GM18867 (cell line): ENCODE results near the gene RDH5.
A peak's percentile ranks its signal among the peaks of the same experiment; 100 is the strongest.

Source experiments
- ATAC-seq: cut with Tn5 transposase; IDR thresholded peaks from one replicate; pipeline ENCODE4 v1.9.1; 2021; ENCODE audit warnings: mild to moderate bottlenecking, moderate library complexity; ENCODE audit not compliant: unreplicated experiment

The RDH5 gene

DNA sequence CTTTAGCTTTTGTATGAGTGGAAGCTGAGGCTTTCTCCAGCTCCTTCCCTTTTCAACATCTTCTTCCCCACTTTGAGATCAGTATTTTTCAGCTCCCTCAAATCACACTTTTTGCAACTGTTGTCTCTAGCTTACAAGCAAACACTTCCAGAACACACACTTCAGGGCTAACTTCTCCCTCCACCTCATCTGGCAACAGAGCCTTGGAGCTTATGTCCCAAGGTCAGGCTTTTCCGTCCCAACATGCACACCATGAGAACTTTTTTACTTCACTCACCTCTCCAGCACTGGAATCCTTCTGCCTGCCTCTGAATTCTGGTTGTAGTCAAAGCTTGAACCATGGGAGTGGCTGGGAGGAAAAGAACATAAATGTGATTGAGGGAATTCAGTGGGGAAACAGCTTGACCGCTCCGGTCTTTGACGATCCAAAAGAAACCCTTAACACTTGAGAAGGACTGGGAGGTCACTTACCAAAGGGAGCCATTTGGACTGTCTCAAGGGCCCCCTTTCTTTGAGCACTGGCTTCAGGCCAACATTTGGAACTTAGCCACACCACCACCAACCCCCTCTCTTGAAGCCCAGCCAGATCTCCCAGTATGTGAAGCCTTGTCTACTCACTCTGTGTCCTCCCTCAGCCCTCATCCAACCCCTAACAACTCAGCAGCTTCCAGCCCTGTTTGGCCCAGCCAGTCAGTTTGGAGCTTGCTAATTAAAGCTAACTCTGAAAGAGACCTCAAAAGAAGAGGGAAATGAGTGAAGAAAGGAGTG, 8.2 kb upstream of the RDH5 start:
- no peak for ATAC-seq

DNA sequence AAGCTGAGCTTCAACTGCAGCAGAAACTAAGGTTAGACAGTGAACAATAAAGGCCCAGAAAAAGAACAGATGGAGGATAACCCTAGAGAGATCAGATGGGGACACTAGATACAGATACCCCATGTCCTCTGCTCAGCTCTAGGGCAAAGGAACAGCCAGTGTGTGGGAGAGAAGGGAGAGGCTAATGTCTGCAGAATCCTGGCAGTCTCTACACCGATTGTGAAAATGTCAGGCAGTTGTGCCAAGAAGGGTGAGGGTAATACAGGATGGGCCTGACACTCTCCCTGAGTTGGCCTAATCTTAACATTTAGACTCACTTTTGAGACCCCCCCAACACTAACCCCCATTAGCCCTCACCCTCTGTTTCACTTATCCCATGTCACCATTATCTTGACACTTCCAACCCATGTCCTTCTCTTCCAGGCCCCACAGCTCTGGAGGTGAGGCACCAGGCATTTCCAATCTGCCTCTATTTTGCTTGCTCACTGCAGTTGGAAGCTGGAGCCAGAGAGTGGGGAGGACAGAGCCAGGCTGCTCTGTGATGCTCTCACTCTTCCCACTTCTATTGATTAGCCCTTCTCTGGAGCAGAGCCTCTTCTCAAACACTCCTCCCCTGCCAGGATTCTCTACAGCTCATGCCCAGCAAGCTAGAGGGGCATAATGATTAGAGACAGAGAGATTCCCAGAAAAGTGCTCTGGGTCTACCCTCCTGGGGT, 7.3 kb upstream of the RDH5 start:
- no peak for ATAC-seq

DNA sequence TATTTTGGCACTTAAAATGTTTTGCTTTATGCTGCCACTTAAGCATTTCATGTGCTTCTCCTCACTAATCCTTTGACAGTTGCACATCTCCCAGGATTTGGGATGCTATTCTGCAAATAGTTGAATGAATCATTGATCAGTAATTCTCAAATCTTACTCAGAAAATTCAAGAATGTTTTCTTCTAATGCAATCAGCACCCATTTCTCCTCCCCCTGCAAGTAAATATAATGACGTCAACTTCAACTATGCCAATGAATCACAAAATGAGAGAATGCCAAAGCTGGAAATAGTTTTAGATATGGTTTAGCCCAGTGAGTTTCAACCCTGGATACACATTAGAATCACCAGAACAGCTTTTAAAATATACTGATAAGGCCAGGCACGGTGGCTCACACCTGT, 6.5 kb upstream of the RDH5 start:
- ATAC-seq, result no peak

DNA sequence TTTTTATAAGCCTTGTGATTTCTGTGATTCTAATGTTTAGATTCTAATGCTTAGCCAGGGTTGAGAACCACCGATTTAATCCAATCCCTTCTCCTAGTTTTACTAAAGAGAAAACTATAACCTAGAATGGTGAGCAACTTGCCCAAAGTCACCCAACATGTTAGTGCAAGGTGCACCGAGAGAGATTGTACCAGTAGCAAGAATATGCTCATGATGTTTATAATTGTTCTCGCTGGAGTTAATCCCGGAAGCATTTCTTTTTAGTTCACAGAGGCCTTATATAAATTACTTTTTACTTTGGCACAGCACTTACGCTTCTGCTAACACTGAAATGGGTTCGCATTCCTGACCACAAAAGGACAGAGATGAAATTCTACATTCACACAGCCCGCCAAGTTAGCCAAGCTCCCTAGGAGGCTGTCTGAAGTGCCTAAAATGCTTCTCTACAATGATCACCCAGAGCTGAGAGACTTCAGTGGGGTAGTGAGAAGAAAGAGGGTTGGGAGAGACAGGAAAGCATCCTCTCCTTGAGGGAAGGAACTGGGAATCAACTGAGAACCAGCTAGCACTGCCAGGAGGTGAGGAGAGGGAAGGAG, 4.9 kb upstream of the RDH5 start:
- no peak for ATAC-seq

DNA sequence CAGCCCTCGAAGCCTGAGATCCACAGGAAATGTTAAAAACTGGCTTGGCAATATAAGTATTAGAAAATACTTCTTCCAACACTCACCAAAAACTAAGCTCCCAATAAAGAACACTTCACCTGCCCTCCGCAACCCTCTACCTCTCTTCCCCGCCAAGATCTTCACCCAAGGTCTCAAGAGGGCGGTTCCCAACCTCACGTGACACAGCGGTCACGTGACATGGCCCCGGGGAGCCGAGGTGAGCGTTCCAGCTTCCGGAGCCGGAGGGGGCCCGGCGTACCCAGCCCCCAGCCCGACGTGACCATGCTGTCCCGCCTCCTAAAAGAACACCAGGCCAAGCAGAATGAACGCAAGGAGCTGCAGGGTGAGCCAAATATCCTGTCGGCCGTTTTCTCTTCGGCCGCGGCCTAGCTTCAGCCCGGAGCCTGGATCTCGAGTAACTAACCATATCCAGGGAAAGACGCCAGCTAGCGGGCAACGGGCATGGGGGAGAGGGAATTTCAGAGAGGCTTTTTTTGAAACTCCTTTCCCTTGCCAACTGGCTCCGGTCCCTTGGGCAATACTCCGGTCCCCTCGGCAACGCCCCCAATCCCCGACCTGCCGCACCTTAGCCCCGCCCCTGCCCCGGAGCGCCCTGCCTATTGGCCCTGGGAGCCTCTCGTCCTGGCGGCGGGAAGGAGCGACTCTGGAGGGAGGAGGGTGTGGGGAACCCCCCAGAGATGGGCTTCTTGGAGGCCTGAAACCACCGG, 4.2 kb upstream of the RDH5 start, which contains the start of gene BLOC1S1:
Gene BLOC1S1, plus strand, starts transcription at position 214 of the 749 bp plus-strand sequence. Its CDS starts 6 bp downstream, at position 220.
- peak; percentile 90 for ATAC-seq

DNA sequence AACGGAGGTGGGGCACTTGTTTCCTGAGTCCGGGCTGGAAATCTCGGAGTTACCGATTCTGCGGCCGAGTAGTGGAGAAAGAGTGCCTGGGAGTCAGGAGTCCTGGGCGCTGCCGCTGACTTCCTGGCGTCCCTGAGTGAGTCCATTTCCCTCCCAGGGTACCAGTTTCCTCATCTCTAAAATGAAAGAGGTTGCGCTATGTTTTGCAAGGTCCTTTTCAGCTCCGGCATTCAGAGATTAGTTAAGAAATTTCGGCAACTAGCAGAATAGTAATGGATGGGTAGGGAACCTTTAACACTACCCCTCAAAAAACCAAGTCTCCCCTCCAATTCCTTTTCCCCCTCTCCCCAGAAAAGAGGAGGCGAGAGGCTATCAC, 3.6 kb upstream of the RDH5 start:
- ATAC-seq, result no peak

DNA sequence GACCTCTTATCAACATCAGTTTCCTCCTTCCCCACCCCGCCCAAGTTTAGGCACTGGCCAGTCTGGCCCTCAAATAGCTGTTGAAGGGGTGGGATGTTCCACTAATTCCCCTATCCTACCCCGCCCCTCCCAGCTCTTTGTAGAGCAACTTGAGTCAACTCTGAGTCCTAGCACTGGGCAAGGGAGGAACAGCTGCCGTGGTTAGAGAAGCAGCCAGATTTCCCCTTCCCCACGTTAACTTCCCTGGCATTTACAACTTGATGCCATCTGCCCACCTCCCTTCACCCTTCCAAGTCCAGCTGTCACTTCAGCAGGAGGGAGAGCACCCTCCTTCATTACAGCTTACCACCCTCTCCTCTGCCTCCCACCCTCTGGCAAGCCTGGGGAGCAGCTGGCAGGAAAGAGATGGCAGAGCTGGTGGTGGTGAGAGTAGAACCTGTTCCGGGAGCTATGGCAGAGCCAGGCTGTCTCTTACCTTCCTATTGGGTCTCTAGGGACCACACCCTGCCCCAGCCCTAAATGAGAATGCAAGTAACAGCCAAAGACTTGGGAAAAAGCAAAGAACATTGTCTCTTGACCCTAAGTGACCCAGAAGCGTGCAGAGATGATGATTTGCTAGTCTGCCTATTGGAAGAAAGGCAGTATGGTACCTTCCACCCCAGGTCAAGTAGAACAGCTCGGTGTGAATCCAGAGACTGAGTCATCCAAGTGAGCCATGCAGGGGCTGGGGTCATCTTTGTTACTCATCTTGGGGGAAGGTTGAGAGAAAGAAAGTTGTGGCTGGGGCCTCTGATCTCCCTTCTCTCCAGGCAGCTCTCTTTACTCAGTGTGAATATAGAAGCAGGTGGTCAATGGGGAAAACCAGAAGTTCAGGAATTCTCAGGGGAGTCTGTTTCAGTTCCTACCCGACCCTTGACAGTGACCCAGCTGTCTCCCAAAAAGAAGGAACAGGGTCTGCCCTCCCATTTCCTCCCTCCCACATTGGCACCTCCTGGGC, 2.9 kb upstream of the RDH5 start:
- ATAC-seq, result no peak

DNA sequence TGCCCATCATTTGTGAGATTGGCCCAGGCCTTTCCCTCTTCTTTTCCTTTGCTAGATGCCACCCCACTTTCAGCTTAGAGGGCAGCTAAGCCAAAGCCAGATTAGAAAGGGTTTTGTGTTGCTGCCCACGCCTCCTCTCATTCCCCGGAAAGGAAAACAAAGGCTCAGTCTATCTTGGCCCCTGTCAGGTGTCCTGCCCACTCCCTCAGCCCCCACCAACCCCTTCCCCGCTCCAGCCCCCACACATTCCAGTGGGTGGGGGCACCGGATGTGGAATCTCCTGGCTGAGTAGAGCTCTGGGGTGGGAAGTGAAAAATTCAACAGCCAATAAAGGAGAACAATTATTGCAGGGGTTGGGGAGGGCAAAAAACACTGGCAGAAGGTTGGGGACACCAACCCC, 2.2 kb upstream of the RDH5 start:
- no peak for ATAC-seq

DNA sequence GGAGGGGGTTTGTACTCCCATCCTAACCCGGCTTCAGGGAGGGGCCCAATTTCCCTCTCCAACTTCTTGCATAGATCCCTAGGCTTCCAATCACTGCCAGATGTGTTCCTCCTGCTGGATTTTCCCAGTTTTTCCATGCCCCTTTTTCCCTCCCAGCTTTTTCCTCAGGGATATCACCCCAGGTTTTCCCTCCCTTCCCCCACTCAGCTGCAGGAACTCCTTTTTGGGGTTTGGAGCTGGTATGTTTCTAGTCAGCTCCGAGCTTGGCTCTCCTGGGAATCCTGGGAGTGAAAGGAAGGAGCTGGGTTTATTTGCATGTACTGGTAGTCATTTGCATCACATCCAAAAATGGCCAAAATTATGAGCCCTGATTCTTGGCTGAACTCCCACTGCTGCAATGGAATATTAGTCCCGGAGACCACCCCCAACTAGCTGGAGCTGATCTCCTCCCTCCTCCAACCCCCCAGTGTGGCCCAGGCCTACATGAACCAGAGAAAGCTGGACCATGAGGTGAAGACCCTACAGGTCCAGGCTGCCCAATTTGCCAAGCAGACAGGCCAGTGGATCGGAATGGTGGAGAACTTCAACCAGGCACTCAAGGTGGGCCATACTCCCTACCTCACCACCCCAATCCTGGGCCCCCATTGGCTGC, 1.4 kb upstream of the RDH5 start:
- ATAC-seq, result no peak

DNA sequence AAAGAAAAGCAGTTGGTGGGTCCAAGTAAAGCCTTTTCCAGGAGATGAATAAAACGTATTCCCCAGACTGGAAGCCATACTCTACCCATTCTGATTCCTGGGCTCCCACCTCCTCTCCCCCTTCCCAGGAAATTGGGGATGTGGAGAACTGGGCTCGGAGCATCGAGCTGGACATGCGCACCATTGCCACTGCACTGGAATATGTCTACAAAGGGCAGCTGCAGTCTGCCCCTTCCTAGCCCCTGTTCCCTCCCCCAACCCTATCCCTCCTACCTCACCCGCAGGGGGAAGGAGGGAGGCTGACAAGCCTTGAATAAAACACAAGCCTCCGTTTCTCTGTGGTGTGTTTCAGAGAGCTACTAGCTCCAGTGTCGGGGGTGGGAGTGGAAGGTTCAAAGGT, 822 bp upstream of the RDH5 start:
- no peak for ATAC-seq

DNA sequence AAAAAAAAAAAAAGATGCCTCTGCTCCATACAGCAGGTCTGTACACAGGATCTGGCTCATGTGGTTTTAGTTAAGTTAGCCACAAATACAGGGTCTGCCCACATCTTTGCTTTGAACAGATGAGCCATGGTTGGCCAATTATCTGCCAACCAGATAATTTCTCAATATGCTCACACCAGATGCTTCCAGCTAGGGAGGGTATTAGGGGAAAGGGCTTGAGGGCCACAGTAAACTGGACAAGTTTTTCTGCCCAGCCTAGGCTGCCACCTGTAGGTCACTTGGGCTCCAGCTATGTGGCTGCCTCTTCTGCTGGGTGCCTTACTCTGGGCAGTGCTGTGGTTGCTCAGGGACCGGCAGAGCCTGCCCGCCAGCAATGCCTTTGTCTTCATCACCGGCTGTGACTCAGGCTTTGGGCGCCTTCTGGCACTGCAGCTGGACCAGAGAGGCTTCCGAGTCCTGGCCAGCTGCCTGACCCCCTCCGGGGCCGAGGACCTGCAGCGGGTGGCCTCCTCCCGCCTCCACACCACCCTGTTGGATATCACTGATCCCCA, 776 bp downstream of the RDH5 start:
- ATAC-seq, result no peak

DNA sequence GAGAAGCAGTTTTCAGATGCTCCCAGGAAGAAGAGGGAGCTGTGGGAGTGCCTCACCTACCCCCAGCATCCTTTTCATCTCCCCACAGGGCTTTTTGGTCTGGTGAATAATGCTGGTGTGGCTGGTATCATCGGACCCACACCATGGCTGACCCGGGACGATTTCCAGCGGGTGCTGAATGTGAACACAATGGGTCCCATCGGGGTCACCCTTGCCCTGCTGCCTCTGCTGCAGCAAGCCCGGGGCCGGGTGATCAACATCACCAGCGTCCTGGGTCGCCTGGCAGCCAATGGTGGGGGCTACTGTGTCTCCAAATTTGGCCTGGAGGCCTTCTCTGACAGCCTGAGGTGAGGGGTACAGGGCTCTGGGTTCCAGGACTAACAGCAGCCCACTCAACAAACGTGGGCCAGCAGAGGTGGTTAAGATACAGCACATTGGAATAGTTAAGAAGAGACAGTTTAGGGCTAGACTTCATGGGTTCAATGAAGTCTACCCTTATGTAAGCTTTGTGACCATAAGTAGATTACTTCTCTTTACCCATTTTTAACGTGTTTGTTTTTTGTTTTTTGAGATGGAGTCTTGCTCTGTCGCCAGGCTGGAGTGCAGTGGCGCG, 1.5 kb downstream of the RDH5 start:
- ATAC-seq, result no peak

DNA sequence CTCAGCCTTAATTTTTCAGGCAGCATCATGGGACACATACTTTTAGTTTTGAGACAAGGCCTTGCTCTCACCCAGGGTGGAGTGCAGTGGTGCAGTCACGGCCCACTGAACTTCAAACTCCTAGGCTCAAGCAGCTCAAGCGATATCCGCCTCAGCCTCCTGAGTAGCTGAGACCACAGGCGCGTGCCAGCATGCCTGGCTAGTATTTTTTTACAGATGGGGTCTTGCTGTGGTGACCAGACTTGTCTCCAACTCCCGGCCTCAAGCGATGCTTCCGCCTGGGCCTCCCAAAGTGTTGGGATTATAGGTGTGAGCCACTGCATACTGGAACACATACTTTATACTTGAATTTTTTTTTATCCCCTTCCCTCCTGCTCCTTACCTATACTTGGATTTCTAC, 2.8 kb downstream of the RDH5 start:
- ATAC-seq, result no peak

DNA sequence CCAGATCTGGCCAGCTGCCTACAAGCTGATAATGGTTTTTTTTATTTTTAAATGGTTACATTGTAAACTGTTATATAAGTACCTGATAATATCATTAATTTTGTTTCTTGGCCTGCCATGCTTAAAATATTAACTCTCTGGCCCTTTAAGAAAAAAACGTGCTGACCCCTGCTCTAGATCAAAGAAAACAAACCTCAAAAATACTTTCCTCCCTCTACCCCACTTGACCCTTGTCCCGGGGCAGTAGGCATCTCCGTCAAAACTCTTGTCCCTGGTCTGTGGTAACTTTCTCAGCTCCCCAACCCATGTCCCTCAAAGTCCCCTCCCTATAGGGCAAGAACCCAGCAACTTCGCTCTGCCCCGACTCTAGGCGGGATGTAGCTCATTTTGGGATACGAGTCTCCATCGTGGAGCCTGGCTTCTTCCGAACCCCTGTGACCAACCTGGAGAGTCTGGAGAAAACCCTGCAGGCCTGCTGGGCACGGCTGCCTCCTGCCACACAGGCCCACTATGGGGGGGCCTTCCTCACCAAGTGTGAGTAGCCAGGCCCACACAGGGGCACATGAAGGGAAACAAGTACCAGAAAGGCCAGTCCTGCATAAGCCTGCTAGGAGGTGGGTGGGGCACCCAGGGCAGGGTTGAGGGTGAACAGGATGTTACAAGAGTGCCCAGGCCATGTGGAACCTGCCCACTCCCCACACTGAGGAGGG, 3.5 kb downstream of the RDH5 start:
- ATAC-seq, result no peak

DNA sequence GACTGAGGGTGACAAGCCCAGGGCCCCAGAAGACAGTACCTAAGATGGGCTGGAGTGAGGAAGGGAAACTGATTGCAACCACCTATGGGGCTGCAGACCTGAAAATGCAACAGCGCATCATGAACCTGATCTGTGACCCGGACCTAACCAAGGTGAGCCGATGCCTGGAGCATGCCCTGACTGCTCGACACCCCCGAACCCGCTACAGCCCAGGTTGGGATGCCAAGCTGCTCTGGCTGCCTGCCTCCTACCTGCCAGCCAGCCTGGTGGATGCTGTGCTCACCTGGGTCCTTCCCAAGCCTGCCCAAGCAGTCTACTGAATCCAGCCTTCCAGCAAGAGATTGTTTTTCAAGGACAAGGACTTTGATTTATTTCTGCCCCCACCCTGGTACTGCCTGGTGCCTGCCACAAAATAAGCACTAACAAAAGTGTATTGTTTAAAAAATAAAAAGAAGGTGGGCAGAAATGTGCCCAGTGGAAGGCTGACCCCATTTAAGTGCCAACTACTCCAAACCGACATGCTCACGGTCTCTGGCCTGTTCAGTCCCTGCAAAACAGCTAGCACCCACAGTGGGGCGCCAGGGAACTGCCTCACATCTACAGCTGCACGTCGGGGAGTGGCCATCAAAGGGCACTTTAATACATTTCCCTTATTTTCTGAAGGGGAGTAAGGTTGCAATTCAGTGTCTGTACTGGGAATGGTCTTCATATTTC, 4.2 kb downstream of the RDH5 start:
- ATAC-seq, result peak; percentile 31

DNA sequence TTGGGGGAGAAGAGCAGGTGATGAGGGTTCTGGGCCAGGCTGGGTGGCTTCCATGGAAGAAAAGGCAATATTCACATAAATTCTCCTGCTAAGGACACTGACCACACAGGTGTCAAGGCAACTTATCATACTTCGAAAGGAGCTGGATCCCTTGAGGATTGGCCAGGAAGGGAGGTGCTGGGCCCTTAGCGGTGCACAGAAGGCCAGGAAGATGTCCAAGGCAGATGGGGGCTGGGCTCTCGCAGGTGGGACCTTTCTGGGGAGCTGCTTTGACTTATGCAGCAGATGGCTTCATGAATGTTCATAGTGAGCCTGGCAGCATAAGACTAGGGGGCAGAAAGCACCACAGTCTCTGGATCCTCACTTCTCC, 4.7 kb downstream of the RDH5 start:
- no peak for ATAC-seq

DNA sequence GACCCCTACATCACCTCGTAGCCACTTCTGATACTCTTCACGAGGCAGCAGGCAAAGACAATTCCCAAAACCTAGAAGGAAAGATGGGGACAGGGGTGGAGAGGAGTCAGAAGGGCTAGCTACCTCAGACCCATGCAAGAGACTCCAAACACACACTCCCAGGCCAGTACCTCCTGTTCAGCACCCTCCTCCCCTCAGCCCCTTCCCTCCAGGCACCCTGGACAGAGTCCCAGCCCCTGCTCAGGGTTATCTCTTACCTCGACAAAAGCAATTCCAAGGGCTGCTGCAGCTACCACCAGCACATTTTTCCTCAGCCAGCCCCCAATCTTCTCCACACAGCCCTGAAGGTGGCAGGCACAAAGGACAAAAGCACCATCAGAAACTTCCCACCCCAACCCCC, 5.4 kb downstream of the RDH5 start:
- ATAC-seq, result no peak

DNA sequence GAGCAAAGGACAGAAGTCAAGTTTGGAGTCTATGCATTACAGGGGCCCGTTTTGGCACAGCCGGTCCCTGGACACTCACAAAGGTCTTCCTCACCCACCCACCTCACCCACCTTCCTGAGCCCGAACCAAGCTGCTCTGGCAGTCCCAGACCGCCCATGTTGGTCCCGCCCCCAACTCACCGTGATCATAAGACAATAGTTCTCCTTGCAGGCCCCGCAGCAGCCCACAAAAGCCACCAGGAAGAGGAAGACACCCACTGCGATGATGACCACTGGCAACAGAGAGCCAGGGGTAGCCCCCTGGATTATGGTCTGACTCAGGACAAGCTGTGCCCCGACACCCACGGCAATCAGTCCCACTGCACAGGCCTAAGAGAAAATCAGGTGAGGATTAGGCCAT, 6.8 kb downstream of the RDH5 start:
- no peak for ATAC-seq
